K562 (cell line): Measurements from ENCODE around the gene SOX4. TPM values are rescaled to one million over a fixed set of nuclear protein-coding genes. Genes with fewer than 3 reads are reported as not detected.

ENCODE experiments used
- ARID4B ChIP-seq: sonication (generic); formaldehyde crosslinking; IDR thresholded peaks from 2 replicates; pipeline ENCODE4 v1.8.0; 2022; ENCODE audit warnings: mild to moderate bottlenecking, missing genetic modification reagents
- UBTF ChIP-seq, 2 experiments: IDR thresholded peaks; 2 replicates each; pipeline ENCODE4 v1.6.1; 2012; ENCODE audit warnings: improper control_type of control experiment in 2 of 2, low read depth in 2 of 2, low read length in 2 of 2, borderline replicate concordance in 1 of 2
- ZNF384 ChIP-seq: IDR thresholded peaks from 2 replicates; pipeline ENCODE4 v1.6.1; 2012; ENCODE audit warnings: low read depth, low read length, improper control_type of control experiment
- polyA plus RNA-seq, 8 experiments: library from polyadenylated mRNA; depleted of rRNA in 4 of 8; stranded (reverse) in 5 of 8; unstranded in 3 of 8; fragments of >200 nt; fragmentation: Nextera tagmentation in 2 of 8; fragmentation: Illumina TruSeq in 1 of 8; extraction: Ambion mirVana in 2 of 8; extraction: Trizol in 1 of 8; gene quantifications; 2 replicates each; pipeline versions ENCODE4 v1.2.1 to v1.2.3, GENCODE V29; 2011 to 2014; ENCODE audit warnings: inconsistent platforms in 1 of 8, missing spikeins in 1 of 8
- total RNA-seq, 7 experiments: library from RNA; depleted of rRNA in 6 of 7; stranded (reverse); fragments of >200 nt in 6 of 7; fragmentation: Illumina TruSeq in 2 of 7; extraction: Trizol in 2 of 7; gene quantifications; 2 replicates each; pipeline versions ENCODE4 v1.2.1 to v1.2.3, GENCODE V29; 2011 to 2021; ENCODE audit warnings: low replicate concordance in 1 of 7
- TF ChIP-seq, protein P1 (sequence below), 2 experiments: fragments of 450-650 bp in 1 of 2; sonication (generic) in 1 of 2; formaldehyde crosslinking in 1 of 2; IDR thresholded peaks; 2 replicates each; pipeline versions ENCODE4 v1.7.1 to v1.9.0; 2016 to 2022; ENCODE audit warnings: inconsistent platforms in 1 of 2, mild to moderate bottlenecking in 1 of 2, missing genetic modification reagents in 1 of 2
- TF ChIP-seq, protein P2 (sequence below): sonication (generic); formaldehyde crosslinking; IDR thresholded peaks from 2 replicates; pipeline ENCODE4 v1.9.0; 2022; ENCODE audit warnings: mild to moderate bottlenecking, missing genetic modification reagents

The SOX4 gene
- total and polyA plus RNA-seq, 9 of the 15 experiments (the other 6 are each of a cell fraction or from before 2014, with no cell fraction given): 0.03 to 0.29 (median 0.04) TPM

GRCh38 chr6:21588481-21589351 lies 4.8 kb upstream of the SOX4 start (continued):
- TF ChIP-seq, protein P1, sequence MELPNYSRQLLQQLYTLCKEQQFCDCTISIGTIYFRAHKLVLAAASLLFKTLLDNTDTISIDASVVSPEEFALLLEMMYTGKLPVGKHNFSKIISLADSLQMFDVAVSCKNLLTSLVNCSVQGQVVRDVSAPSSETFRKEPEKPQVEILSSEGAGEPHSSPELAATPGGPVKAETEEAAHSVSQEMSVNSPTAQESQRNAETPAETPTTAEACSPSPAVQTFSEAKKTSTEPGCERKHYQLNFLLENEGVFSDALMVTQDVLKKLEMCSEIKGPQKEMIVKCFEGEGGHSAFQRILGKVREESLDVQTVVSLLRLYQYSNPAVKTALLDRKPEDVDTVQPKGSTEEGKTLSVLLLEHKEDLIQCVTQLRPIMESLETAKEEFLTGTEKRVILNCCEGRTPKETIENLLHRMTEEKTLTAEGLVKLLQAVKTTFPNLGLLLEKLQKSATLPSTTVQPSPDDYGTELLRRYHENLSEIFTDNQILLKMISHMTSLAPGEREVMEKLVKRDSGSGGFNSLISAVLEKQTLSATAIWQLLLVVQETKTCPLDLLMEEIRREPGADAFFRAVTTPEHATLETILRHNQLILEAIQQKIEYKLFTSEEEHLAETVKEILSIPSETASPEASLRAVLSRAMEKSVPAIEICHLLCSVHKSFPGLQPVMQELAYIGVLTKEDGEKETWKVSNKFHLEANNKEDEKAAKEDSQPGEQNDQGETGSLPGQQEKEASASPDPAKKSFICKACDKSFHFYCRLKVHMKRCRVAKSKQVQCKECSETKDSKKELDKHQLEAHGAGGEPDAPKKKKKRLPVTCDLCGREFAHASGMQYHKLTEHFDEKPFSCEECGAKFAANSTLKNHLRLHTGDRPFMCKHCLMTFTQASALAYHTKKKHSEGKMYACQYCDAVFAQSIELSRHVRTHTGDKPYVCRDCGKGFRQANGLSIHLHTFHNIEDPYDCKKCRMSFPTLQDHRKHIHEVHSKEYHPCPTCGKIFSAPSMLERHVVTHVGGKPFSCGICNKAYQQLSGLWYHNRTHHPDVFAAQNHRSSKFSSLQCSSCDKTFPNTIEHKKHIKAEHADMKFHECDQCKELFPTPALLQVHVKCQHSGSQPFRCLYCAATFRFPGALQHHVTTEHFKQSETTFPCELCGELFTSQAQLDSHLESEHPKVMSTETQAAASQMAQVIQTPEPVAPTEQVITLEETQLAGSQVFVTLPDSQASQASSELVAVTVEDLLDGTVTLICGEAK (IDR thresholded peaks at IDR 0.05): 0 out of 2 replicates have a peak, but pooled peaks have one; percentile 16
- TF ChIP-seq, protein P1 (CRISPR knock-in tag; IDR thresholded peaks at IDR 0.05): no peak
- TF ChIP-seq UBTF (IDR thresholded peaks at IDR 0.05; ENCODE audit: borderline replicate concordance in 1 of 2, low read depth in 2 of 2, low read length in 2 of 2) (0 out of 4 replicates have a peak, but pooled peaks of 1 of the 2 experiments have one; percentile 9), ARID4B (CRISPR knock-in tag) (0 out of 2 replicates have a peak, but pooled peaks have one; percentile 37), ZNF384 (peak; percentile 85)
- TF ChIP-seq, protein P2, sequence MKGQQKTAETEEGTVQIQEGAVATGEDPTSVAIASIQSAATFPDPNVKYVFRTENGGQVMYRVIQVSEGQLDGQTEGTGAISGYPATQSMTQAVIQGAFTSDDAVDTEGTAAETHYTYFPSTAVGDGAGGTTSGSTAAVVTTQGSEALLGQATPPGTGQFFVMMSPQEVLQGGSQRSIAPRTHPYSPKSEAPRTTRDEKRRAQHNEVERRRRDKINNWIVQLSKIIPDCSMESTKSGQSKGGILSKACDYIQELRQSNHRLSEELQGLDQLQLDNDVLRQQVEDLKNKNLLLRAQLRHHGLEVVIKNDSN: 0 out of 2 replicates have a peak, but pooled peaks have one; percentile 15
